Nephron (organoid): ENCODE measurements around the gene BHLHE23.

Experiments used
- H3K27ac Mint-ChIP-seq, 3 experiments: 2 replicates each; pipeline ENCODE4 v1.8.0; 2020; ENCODE audit warnings: mixed read lengths in 3 of 3, mild to moderate bottlenecking in 2 of 3, moderate library complexity in 1 of 3
- H3K27me3 Mint-ChIP-seq: 2 replicates; pipeline ENCODE4 v1.8.0; 2021; ENCODE audit warnings: low read depth, mild to moderate bottlenecking, moderate library complexity, mixed read lengths
- H3K36me3 Mint-ChIP-seq: 2 replicates; pipeline ENCODE4 v1.8.0; 2020; ENCODE audit warnings: low read depth, mixed read lengths
- H3K4me1 Mint-ChIP-seq: 2 replicates; pipeline ENCODE4 v1.8.0; 2020; ENCODE audit warnings: mixed read lengths
- H3K4me3 Mint-ChIP-seq, 3 experiments: 2 replicates each; pipeline ENCODE4 v1.8.0; 2020; ENCODE audit warnings: mild to moderate bottlenecking in 3 of 3, mixed read lengths in 3 of 3, moderate library complexity in 2 of 3
- H3K9me3 Mint-ChIP-seq: 2 replicates; pipeline ENCODE4 v1.8.0; 2020; ENCODE audit warnings: mixed read lengths
- TF ChIP-seq, protein P1 (sequence below), 3 experiments: fragments of 200-600 bp; sonication (generic); IDR thresholded peaks; one replicate each; pipeline ENCODE4 v1.5.0; 2021; ENCODE audit warnings: antibody characterized with exemption in 3 of 3; ENCODE audit not compliant: unreplicated experiment in 3 of 3

Gene BHLHE23

DNA sequence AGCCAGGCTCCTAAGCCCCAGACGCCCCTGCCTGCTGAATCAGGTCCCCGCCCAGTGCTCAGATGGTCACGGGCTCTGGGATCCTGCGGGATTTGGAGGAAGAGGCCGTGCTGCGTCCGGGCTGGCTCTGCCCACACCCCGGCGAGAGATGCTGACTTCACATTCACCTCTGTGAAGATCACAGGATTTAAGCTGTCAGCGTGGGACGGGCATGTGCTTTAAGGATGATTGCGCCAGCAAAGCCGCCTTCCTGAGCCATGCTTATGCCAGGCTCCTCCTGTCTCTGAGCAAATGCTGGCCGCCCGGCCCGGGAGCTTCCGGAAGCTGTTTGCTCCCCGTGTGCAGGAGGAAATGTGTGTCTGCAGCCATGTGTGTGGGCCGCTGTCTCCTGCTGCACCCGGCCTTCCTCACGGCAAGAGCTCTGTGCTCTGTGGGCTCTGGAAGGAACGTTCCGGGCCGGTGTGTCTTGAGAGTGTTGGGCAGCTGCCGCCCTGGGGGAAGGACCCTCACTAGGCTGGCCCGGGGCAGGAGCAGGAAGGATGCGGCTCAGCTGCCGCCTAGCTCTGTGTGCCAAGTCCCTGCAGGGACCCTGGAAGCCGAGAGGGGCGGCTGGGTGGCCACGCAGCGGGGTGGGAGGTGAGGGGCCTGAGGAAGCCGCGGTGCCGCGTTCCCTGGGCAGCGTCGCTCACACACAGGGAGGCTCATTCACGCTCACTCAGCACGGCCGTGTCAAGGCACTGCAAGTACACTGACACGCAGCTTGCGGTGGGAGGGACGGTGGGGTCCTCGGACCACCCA, 19.0 kb upstream of the BHLHE23 start:
- Mint-ChIP-seq H3K36me3 (peaks cover 3% of the 10 kb centered on the region), H3K4me3 (peak overlapping the region in 1 of 3 experiments; percentile 6), H3K27me3 (peaks cover 83% of the 10 kb centered on the region), H3K9me3 (peaks cover 4% of the 10 kb centered on the region), H3K27ac (no peak overlapping the region), H3K4me1 (no peaks in the 10 kb centered on the region)
- TF ChIP-seq, protein P1, sequence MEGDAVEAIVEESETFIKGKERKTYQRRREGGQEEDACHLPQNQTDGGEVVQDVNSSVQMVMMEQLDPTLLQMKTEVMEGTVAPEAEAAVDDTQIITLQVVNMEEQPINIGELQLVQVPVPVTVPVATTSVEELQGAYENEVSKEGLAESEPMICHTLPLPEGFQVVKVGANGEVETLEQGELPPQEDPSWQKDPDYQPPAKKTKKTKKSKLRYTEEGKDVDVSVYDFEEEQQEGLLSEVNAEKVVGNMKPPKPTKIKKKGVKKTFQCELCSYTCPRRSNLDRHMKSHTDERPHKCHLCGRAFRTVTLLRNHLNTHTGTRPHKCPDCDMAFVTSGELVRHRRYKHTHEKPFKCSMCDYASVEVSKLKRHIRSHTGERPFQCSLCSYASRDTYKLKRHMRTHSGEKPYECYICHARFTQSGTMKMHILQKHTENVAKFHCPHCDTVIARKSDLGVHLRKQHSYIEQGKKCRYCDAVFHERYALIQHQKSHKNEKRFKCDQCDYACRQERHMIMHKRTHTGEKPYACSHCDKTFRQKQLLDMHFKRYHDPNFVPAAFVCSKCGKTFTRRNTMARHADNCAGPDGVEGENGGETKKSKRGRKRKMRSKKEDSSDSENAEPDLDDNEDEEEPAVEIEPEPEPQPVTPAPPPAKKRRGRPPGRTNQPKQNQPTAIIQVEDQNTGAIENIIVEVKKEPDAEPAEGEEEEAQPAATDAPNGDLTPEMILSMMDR (IDR thresholded peaks at IDR 0.05; ENCODE audit: unreplicated experiment in 3 of 3), result no peak

DNA sequence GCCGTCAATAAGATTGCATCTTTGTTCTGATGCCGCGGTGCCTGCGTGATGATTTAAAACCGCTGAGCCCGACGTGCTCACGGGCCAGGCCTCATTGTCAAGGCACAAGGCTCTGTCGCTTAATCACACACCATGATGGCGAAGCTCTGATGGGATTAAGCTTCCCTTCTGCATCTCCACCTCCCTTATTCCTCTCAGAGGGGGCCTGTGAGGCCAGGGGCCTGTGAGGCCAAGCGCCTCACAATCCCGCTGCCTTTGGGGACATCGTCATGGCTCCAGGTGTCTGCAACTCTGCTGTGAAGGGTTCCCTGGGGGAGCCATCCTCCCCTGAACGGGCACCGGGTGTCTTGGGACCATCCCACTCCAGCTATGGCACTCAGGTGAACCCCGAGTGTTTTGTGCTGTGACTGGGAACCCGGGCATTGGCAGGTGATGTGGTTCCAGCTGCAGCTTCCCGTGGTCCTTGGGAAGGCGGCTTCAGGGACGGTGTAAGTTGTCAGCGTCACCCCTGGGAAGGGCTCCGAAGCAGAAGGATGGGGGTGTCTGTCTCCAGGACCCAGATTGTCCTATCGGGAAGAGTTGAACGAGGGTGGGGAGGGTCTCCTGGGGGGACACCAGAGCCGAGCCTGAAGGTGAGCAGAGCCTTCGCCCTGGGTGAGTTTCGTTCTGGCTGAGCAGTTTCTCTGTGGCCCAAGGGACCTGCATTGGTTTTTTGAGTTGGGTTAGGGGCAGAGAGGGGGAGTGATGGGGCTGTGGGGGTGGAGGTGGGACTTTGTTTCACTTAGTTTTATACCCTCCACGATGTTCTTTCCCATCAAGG, 18.0 kb upstream of the BHLHE23 start:
- Mint-ChIP-seq H3K4me1 (no peaks in the 10 kb centered on the region), H3K36me3 (peaks cover 3% of the 10 kb centered on the region), H3K9me3 (peaks cover 8% of the 10 kb centered on the region), H3K27ac (no peak overlapping the region), H3K27me3 (peaks cover 75% of the 10 kb centered on the region), H3K4me3 (no peak overlapping the region)
- TF ChIP-seq, protein P1 (IDR thresholded peaks at IDR 0.05; ENCODE audit: unreplicated experiment in 3 of 3), result no peak

DNA sequence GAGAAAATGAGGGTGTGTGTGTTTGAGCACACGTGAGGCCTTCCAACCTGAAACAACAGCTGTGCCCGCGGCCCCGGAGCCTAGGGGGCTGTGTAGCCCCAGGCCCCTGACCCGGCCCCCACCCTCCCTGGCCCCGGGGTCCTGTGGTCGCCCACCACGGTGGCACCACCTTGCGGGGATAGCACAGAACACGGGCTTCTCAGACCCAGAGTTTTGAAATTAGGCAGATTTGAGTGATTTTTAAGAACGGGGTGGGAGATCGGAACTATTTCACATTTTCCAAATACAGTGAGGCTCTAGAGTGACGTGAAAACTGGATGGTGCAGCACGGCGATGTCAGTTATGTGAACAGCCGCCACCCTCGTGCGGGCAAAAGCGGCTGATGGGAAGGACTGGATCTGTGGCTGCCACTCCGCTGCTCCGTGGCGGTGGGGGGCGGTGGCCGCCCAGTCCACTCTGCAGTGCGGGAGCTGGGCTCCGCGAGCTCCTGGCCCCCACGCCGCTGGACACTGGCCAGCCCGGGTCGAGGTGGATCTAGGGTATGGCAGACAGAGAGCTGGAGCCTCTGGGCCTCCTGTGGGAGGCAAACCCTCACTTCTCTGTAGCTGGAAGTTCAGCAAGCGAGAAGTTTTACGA, 17.3 kb upstream of the BHLHE23 start:
- Mint-ChIP-seq H3K36me3 (peaks cover 3% of the 10 kb centered on the region), H3K4me1 (no peaks in the 10 kb centered on the region), H3K9me3 (peaks cover 13% of the 10 kb centered on the region), H3K27me3 (peaks cover 75% of the 10 kb centered on the region), H3K27ac (no peak overlapping the region), H3K4me3 (no peak overlapping the region)
- TF ChIP-seq, protein P1 (IDR thresholded peaks at IDR 0.05; ENCODE audit: unreplicated experiment in 3 of 3), result no peak

DNA sequence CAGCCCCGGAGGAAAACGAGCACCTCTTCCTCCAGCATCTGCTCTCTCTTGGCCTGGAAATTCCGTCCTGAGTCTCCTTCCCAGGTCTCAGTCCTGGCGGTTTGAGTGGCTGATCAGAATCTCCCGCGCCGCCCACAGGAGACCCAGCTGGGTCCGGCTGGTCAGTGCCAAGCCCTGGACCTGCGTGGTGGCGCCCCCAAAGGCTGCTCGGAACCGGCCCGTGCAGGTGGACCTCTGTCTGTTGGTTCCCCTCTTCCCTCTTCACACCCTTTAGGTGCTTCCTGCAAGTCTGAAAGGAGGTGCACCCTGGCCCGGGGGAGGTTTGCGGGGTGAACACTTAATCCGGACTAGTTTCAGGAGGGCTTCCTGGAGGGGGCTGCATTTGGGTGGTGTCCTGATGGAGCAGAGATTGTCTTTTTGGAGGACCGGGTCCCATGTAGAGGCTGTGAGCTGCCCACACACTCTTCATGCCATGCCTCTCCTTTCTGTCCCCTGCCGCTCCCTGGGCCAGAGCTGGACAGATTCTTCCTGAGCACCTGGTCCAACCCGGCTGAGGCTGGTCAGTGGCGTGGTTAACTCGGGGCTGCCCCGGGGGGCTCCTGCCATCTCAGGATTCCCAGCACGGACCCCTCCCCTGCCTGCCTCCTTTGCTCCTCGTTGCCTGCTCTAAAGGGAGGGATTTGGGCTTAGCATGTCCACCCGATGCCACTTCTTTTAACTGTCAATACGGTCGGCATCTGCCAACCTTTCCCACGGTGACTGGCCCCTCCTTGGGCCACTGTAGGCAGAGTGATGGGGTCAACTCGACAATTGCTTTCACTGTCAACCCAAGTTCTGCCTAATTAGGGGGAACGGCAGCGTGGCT, 16.5 kb upstream of the BHLHE23 start:
- no peaks in the 10 kb centered on the region for H3K4me1 Mint-ChIP-seq
- TF ChIP-seq, protein P1 (IDR thresholded peaks at IDR 0.05; ENCODE audit: unreplicated experiment in 3 of 3), result no peak
- peaks cover 75% of the 10 kb centered on the region for H3K27me3 Mint-ChIP-seq
- H3K36me3 Mint-ChIP-seq, result peaks cover 3% of the 10 kb centered on the region
- H3K9me3 Mint-ChIP-seq, result peaks cover 17% of the 10 kb centered on the region
- no peak overlapping the region for H3K27ac Mint-ChIP-seq
- H3K4me3 Mint-ChIP-seq, result no peak overlapping the region

DNA sequence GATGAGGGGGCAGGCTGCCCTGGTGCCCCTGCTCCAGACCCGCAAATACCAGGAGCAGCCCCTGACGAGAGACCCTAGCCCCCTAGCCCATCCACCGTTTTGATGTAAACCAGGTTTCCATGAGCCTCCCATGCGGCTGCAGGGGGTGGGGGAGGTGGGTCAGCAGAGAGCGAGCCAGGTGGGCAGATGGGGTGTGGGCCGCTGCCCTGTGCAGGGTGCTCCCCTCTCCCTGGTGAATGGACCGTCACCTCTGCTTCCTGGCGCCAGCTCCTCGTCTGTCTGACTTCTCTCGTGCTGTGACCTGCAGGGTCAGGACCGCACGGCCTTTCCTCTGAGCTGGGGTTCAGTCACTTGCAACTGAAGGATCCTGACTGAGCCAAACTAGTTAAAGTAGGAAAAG, 15.7 kb upstream of the BHLHE23 start:
- Mint-ChIP-seq H3K4me1 (no peaks in the 10 kb centered on the region), H3K4me3 (no peak overlapping the region), H3K27me3 (peaks cover 70% of the 10 kb centered on the region), H3K9me3 (peaks cover 17% of the 10 kb centered on the region), H3K27ac (no peak overlapping the region), H3K36me3 (peaks cover 3% of the 10 kb centered on the region)
- TF ChIP-seq, protein P1 (IDR thresholded peaks at IDR 0.05; ENCODE audit: unreplicated experiment in 3 of 3), result no peak
